Activated CD8-positive, alpha-beta memory T cell treated with anti-CD3 and anti-CD28 coated beads, Interleukin-2, amount 50 U/mL, for 1 hour (primary cell): ENCODE measurements around the gene KAT14.
"Not testable (repeated sequence)": the region's sequence is repeated elsewhere in the genome, so short reads cannot be mapped to it uniquely, and the experiment has no call there.

Experiments used
- DNase-seq: peaks from one replicate; pipeline ENCODE4 v3.0.0-alpha.2; 2020; ENCODE audit errors: extremely low read depth

The KAT14 gene

GRCh38 chr20:18137412-18138265 lies at the start of gene KAT14, which contains the start of gene PET117:
Gene KAT14, plus strand, starts transcription at chr20:18137863. Its CDS starts 4,798 bp downstream, at chr20:18142661.
Gene PET117, plus strand, starts transcription at chr20:18137863. Its CDS starts 93 bp downstream, at chr20:18137956.
- DNase-seq = peak; percentile 73

DNA sequence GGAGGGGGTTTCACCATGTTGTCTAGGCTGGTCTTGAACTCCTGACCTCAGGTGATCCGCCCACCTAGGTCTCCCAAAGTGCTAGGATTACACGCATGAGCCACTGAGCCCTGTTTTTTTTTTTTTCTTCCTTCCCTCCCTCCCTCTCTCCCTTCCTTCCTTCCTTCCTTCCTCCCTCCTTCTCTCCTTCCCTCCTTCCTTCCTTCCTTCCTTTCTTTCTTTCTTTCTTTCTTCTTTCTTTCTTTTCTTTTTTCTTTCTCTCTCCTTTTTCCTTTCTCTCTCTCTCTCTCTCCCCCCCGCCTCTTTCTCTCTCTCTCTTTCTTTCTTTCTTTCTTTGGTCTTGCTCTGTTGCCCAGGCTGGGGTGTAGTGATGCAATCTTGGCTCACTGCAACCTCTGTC lies 49.4 kb upstream of the KAT14 start:
- DNase-seq = not testable (repeated sequence)

DNA sequence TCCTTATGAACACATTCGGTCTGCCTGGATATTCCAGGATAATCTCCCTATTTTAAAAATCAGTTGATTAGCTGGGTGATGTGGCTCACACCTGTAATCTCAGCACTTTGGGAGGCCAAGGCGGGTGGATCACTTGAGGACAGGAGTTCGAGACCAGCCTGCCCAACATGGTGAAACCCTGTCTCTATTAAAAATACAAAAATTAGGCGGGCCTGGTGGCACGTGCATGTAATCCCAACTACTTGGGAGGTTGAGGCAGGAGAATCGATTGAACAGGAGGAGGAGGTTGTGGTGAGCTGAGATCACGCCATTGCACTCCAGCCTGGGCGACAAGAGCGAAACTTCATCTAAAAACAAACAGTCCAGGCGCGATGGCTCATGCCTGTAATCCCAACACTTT lies 48.8 kb upstream of the KAT14 start:
- DNase-seq = not testable (repeated sequence)

DNA sequence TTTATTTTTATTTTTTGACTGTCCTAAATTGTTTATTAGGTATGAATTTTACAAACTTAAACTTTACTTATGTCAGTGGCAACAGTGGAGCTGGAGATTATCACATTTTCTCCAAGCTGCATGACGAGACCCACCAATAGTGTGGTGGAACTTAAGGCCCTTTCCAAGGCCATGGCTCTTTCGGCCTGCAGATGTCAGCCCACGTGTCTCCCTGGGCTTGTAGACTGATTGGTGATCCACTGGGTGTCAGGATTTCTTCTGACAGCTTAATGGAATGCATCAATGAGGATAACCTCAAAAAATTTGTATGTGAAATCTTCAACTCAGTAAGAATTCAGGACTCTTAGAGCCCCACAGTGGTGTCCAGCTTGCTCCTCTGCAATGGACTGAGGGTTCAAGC lies 47.6 kb upstream of the KAT14 start:
- no peak for DNase-seq

DNA sequence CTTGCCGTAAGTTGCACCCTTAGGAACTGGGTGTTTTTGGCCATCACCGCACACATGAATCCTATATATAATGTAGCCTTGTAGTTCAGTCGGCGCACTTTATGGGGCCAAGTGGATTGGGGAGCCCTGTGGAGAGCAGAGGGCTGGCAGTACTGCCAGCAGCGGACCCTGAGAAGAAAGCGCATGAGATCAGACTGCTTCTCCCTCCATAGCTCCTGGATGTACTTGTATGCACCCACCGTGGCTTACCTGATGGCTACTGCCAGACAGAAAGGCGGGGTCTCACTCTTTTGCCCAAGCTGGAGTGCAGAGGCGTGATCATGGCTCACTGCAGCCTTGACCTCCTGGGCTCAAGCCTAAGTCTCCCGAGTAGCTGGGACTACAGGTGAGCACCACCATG lies 47.2 kb upstream of the KAT14 start:
- no peak for DNase-seq

- no peak for DNase-seq
Measured at GRCh38 chr20:18091623-18092022, 46.0 kb upstream of the KAT14 start.

DNA sequence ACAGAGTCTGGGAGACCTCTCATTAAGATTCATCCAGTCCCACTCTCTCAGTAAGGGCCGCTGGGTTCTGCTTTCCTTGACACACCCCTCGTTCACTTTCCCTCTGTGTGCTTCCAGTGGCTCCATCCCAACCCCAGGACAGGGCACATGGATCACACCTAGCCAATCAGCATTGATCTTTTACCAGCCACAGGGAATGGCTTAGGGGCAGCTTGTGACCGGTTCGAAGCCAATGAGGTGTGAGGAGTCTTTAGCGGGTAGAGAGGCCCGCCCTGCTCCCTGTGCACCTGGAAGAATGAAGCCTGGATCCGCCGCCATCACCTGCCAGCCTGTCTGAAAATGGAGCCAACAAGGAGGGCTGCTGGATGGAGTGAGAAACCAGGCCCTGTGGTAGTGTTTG lies 44.8 kb upstream of the KAT14 start:
- no peak for DNase-seq

DNA sequence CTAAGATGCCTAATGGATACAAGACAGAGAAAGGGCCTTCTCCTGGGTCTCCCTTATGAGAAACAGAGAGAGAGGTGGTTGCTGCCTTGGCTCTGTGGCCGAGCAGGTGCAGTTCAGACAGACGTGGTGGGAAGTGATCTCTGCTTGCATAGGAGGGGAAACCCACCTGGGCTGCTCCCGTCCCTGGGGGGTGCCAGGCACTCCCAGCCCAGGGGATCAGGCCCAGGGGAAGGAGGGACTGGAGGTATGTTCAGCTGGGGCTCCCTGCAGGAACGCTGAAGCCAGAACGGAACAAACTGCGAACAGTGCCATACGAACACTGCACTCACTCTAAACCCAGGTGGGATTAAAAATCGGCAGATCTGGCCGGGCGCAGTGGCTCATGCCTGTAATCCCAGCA lies 44.3 kb upstream of the KAT14 start:
- no peak for DNase-seq

DNA sequence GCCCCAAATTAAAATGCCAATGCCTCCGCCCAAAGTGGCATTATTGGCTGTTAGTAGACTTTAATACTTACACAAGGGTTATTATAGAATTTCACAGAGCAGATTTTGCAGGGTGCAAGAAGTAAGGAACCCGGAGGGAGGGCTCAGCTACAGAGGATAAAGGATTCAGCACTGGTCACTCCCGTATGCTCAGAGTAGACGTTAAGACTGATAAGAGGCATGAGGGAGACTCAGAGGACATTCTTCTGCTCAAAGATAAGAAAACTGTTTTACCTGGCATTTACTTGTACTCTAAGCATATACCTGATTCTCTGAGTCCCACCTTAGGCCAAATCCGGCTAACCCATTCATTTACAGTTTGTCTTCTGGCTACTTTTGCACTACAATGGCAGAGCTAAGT lies 43.5 kb upstream of the KAT14 start:
- no peak for DNase-seq

DNA sequence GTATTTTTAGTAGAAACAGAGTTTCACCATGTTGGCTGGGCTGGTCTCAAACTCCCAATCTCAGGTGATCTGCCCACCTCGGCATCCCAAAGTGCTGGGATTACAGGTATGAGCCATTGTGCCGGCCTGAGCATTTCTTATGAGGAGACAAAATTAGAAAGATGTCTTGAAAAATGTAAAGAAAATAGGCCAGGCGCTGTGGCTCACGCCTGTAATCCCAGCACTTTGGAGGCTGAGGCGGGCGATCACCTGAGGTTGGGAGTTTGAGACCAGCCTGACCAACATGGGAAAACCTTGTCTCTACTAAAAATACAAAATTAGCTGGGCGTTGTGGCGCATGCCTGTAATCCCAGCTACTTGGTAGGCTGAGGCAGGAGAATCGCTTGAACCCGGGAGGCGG lies 37.1 kb upstream of the KAT14 start:
- DNase-seq = not testable (repeated sequence)

- no peak for DNase-seq
Measured at GRCh38 chr20:18101125-18101810, 36.4 kb upstream of the KAT14 start.

DNA sequence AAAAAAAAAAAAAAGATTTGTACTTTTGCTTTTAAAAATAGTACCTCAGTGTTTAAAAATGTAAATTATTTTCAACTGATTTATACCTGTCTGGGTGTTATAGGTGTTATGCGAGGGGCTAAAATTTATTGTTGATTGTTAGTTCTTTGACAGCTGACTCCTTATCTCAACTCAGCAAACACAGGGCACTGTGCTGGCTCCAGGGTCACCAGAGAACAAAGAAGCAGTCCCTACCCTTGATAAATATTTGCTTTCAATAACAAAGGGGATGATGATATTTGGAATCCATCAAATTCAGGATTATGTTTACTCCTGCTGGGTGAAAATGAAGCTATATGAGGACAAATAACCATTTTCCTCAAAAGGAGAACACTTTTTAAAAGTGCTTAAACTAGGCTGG lies 34.2 kb upstream of the KAT14 start:
- DNase-seq = no peak

- no peak for DNase-seq
Measured at GRCh38 chr20:18108326-18108725, 29.3 kb upstream of the KAT14 start.

- not testable (repeated sequence) for DNase-seq
Measured at GRCh38 chr20:18128574-18128973, 9.1 kb upstream of the KAT14 start.

- no peak for DNase-seq
Measured at GRCh38 chr20:18132663-18133062, 5.0 kb upstream of the KAT14 start.

DNA sequence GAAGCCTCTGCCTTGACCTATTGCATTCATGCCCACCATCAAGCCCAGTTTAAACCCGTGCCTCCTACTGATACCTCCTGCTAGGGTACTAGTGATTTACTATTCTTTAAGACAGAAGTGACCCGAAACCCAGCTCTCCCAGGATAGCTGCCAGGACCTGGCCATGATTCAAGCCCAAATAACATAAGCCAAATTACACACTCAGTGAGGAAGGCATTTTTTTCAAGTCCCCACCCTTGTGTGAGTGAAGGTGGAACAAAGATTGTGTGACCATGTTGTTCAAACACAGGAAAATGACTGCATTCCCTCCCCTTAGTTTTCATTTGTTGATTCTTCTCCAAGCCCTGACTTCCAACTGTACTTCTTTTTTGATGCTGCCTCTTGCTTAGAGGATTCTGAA lies 3.7 kb upstream of the KAT14 start:
- DNase-seq = no peak

GRCh38 chr20:18138266-18138582 lies 561 bp downstream of the KAT14 start:
- DNase-seq = no peak

GRCh38 chr20:18138639-18139583 lies 1.2 kb downstream of the KAT14 start:
- no peak for DNase-seq

- no peak for DNase-seq
Measured at GRCh38 chr20:18139832-18140231, 2.2 kb downstream of the KAT14 start.

DNA sequence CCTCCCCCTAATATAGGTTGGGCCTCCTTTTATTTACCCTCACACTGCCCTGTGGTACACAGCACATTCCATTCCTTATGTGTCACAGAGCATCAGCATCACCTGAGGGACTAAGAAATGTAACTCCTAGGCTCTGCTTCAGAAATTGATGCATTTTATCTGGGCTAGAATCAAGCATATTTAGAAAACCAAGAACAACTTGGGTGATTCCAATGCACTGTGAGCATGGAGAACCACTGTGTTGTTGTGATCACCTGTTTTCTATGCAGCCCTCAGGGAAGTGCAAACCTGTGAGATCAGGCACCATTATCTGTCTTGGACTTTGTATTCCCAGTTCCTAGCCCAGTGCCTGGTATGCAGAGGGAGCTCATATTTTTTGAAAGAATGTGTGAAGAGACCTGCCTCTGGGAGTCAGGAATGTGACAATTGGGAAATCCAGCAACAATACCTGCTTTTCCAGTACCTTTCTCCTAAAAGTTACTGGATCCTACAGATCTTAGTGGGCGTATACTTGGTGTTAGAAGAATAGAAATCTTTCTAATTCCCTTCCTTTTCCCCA lies 7.0 kb downstream of the KAT14 start:
- DNase-seq = no peak

DNA sequence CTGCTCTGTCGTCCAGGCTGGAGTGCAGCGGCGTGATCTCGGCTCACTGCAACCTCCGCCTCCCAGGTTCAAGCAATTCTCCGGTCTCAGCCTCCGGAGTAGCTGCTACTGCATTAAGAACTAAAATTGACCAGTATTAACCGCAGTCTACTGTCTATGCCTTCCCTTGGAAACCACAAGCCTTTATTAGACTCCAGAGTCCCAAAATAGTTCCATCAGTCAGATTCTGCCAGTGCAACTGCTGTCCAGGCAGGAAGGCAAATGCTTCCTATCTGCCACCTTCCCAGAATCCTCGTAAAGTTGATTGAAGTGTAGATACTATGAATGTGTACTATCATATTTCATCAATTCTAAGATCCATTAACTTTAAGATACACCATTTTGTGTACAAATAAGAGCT lies 16.7 kb downstream of the KAT14 start:
- no peak for DNase-seq

GRCh38 chr20:18156045-18156444 lies 18.4 kb downstream of the KAT14 start:
- no peak for DNase-seq
